Measurements from ENCODE around the gene NDNF.

Gene NDNF, protein sequence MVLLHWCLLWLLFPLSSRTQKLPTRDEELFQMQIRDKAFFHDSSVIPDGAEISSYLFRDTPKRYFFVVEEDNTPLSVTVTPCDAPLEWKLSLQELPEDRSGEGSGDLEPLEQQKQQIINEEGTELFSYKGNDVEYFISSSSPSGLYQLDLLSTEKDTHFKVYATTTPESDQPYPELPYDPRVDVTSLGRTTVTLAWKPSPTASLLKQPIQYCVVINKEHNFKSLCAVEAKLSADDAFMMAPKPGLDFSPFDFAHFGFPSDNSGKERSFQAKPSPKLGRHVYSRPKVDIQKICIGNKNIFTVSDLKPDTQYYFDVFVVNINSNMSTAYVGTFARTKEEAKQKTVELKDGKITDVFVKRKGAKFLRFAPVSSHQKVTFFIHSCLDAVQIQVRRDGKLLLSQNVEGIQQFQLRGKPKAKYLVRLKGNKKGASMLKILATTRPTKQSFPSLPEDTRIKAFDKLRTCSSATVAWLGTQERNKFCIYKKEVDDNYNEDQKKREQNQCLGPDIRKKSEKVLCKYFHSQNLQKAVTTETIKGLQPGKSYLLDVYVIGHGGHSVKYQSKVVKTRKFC

DNA sequence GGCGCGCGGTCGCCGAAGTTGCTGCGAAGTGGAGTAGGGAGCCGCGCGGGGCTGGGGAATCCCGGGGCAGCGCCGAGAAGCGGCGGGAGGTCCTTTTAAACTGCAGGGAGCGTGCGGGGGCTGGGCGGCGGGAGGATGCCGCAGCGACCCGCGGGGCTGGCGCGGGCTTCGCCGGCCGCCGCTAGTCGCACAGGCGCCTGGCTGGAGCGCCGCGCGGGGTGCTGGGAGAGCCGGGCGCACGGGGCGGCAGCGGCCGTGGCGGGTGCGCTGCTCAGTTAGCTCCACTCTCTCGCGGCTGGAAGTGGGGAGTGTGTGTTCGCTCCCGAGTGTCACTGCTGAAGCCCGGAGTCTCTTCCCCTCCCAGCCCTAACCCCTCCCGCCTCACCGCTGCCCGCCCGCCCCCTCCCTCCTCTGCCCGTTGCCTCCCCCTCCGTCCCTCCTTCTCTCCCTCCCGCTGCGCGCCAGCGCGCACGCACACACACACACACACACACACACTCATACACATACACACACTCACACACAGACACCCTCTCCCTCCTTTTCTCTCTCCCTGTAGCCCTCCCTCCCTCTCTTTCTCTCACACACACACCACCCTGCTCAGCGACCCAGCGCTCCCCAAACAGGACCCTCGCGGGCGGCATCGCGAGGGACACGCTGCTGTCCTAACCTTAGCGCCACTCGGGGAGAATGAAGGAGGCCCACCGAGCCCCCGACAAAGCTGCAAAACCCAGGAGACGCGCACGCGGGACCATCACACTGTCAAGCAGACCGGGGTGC, at the start of gene NDNF:
Gene NDNF, minus strand, starts transcription at position 312 of the 780 bp plus-strand sequence. CDS start 26,698 bp downstream, outside the sequence.
- no peak for DNase-seq (ENCODE audit: low read depth)

DNA sequence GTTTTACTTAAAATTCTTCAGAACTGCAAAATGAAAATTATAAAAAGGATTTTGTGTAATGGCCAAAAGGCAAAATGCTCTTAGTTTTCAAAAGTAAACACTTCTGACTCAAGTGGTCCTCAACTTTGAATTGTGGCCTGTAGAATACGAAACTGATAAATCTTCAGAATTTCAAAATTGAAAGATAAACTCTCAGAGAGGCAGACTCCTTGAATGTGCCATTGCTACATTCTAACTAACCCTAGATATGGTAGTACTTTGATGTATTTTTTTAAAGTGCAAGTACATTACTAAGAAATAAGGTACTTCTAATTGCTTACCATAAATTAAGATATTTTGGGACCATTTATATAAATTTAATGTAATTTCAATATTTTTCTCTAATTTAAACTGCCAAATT, 47.4 kb upstream of the NDNF start:
- no peak for DNase-seq (ENCODE audit: low read depth)

DNA sequence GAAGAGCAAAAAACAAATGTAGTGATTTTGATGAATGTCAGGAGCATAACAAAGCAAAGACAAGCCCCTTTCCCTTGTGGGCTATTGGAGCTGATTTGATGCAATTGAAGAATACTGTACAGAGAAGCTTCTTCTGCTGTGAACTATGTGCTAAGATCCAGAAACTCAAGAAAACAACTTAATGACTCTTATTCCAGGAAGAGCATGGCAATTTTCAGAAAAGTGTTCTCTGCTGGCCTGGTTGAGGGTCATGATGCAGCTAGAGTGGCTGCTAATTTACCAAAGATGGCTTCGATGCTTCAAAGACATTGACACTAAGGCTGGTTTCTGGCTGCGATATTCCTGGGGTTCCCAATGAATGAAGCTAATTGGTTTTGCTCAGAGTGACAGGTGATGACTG, 46.0 kb upstream of the NDNF start:
- no peak for DNase-seq (ENCODE audit: low read depth)

DNA sequence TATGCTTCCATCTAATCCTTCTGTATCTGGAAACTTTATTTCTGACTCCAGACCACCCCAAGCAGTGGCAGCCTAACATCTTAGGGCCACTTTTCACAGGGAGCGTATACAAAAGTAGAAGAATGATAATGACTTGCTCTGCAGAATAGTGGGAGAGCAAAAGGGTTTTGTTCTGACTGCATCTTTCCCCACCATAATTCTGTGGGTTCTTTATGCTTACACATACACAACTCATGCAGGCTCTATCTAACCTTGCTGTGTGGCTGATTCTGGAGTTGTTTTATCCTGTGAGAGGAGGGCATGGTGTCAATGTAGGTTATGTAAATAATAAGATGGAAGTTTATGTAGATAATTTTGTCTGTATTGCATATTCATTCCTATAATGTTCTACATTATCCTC, 42.4 kb upstream of the NDNF start:
- no peak for DNase-seq (ENCODE audit: low read depth)

DNA sequence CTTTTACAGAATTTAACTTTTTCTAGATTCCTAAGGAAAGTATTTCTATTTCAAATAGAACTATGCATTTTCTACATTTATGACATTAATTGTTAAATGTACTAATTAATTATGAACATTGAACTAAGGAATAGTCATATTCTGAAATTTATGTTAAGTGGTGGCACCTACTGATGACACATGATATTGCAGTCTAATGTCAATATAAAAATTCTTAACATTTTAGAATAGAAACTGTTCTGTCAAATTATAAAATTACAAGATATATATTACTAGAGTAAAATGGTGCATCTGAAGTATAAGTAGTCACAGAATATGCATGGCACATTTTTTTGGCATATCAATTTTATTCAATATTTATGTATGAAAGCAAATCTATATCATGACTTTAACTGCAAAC, 40.2 kb upstream of the NDNF start:
- no peak for DNase-seq (ENCODE audit: low read depth)

DNA sequence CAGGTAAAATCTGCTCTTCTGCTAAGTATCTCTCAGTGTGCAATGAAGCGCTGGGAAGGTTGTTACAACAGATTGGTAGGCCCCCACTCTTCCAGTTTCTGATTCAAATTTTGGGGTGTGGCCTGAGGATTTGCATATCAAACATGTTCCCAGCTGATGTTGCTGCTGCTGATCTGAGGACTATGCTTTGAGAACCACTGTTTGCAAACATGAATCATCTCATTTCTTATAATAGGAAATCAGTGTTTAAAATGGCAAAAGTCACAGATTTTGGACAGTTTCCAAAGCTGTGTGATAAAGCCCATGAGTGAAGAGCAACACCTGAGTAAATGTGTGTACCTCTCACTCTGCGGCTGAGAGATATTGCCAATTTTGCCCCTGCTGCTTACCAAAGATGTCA, 36.2 kb upstream of the NDNF start:
- no peak for DNase-seq (ENCODE audit: low read depth)

DNA sequence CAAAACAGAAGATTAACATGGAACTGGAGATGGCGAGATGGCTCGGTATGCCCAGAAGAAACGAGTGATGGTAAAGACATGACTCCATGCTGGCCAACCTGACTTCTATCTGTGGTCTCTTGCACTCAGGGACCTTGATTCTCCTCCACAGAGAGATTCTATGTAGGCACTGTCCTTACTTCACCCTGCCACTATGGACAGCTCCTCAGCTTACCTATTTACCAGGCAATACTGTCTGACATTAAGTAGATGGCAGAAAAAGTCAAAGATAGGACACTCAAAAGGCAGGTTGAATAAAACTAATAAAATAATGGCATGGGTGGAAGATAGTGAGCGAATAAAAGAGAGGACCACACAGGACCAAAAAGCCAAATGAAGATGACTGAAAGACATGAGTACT, 35.2 kb upstream of the NDNF start:
- DNase-seq (ENCODE audit: low read depth) = no peak

DNA sequence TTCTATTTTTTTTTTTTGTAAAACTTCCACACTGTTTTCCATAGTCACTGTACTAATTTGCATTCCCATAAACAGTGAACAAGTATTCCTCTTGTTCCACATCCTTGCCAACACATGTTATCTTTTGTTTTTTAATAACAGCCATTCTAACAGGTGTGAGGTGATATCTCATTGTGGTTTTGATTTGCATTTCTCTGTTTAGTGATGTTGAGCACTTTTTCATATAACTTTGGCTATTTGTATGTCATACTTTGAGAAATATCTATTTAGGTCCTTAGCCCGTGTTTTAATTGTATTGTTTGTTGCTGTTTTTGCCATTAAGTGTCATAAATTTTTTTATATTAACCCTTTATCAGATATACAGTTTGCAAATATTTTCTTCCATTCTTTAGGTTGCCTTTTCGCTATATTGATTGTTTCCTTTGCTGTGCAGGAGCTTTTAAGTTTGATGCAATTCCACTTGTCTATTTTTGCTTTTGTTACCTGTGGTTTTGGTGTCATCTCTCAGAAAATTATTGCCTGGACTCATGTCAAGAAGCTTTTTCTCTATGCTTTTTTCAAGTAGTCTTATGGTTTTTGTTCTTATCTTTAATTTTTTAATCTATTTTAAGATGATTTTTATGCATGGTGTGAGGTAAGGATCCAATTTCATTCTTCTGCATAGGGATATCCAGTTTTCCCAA, 27.9 kb upstream of the NDNF start:
- DNase-seq (ENCODE audit: low read depth) = no peak

DNA sequence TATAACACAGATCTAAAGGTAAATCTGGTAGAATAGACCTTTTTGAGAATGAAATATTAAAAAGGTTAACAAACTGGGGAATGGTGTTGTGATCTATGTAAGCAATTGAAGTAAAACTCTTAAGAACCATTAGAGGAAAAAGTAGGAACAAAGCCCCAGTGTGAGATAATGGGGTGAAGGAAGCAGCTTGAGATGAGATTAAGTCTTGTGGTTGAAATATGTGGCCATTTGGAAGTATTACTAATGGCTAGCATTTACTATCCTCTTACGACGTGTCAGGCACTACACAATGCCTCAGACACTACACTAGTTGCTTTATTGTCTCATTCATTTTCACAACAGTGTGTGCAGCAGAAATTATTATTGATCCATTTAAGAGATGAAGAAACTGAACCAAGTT, 25.9 kb upstream of the NDNF start:
- no peak for DNase-seq (ENCODE audit: low read depth)

DNA sequence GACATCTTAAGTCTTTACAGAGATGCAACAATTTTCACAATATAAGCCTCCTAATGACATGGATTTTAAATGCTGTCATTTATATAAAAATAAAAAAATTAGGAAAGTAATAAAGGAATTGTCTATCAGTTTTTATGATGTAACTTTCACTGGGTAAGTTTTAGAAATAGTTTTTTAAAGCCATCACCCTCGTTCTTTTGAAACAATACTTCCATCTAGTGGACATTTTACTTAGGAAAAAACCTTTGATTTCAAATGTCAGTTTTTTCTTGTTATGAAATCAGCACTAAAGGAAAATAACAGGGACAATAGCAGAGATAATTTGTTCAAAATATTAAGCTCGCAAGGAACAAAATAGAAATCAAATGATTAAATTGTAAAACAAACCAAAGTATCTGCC, 24.3 kb upstream of the NDNF start:
- peak; percentile 14 for DNase-seq (ENCODE audit: low read depth)

DNA sequence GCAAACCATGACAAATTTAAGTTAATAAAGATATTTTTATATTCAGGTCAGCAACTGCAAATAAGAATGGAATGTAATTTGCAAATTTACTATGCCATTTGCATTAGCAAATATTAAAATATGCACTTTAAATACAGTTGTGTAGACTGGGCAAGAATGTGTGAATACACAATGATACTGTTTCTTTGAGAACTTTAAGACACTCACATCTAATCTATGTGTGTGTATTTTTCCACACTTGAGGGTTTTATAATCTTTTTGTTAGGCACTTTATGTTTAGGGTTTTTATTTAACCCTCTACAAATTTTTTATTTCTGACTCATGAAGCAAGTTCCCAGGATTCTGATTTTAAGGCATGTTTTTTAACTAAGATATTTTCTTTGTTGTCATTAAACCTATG, 23.9 kb upstream of the NDNF start:
- DNase-seq (ENCODE audit: low read depth) = no peak

DNA sequence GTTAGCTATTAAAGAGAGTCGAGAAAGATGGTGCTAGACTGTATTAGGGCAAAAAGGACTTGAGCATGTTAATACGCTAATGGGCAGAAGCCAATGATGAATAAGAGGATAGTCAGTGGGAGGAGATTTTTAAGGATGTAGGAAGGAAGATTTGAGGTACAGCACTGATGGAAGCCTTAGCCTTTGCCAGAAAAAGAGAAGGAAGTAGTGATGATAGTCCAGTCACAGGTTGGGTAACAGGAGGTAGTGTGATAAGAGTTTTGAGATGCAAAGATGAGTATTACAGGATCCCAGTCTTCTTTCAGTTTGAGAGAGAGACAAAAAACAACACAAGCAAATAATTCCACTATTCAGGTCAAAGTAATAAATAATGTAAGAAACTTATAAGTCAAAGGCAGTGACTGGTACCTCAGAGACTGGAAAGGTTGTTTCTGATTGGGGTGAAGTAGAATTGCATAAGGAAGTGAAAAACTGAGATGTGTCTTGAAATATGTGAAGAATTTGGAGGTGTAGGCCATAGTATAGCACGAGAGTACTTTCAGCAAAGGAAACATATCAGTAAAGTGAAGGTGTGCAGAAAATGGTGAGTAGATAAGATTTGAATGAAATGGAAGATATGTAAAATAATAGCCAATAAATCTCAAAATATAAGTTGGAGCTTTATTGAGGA, 22.1 kb upstream of the NDNF start:
- no peak for DNase-seq (ENCODE audit: low read depth)

DNA sequence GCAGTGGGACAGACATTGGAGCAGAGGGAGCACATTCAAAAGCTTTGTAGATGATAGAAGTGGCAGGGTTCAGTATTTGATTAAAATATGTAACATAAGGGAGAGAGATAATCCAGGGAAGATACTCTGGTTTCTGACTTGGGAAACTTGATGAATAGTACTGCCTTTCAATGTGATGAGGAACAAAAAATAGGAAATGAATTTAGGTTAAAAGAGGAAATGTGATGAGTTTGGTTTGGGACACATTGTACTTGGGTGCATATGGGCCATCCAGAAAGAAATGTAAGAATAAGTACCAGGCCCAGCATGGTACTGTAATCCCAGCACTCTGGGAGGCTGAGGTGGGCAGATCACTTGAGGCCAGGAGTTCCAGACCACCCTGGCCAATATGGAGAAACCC, 20.9 kb upstream of the NDNF start:
- DNase-seq (ENCODE audit: low read depth) = no peak

DNA sequence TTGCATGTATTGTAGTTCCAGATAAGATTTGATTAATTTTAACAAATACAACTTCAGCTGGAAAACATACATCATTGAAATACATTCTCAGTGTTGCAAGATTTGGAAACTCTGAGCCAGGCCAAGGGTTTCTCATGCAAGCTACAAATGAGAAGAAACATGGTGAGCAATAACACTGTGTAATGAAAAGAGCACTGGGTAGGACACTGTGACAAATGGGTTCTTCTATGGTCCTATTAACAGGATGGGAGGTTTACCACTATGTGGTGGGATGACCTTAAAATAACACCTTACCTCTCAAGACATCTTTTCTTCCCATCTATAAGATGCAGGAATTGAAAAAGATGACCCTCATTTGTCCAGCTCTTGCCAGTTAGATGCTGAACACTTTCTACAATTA, 19.6 kb upstream of the NDNF start:
- no peak for DNase-seq (ENCODE audit: low read depth)

DNA sequence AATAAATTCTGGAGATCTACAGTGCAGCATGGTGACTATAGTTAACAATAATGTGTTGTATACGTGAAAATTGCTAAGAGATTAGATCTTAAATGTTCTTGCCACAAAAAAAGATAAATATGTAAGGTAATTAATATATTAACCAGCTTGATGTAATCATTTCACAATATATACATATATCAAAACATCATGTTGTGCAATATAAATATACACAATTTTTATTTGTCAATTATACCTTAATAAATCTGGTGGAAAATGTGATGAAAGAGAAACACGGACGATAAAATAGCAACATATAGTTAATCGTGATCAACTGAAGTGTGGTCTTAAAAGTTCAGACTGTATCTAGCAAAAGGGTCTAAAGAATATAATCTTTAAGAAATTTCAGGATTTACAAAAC, 16.5 kb upstream of the NDNF start:
- DNase-seq (ENCODE audit: low read depth) = no peak

DNA sequence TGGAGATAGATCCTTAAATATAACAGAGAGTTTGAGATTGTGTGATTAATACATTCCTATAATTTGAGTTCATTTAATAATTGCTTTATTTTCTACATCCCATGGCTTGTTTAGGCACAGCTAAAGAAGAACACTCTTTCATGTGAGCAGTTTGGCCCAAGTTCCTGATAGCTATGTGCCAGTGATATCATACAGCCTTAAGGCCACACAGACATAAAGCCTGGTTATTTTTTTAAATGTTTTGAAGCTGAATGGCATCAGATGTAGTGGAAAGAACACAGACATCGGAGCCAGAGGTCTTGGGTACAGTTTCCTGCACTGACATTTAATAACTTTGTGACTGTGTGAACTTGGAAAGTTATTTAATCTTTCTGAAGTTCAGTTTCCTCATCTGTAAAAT, 7.0 kb upstream of the NDNF start:
- DNase-seq (ENCODE audit: low read depth) = no peak

DNA sequence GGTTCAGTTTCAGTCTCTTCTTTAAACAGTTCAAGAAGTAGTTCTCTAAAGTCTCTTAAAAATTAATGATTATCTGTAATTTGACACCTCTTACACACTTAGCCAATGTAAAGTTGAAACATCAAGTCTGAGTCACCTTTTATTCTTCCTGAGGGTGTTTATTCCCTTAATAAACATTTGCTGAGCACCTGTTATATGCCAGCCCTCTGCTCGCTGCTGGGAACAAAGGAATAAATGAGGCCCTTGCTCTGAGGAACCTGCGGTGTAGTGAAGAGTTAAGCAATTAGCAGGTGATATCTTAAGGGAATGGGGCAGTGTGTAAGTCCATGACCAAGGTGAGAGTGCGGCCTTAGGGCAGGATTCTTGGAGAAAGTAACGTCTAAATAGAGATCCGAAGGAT, 5.2 kb upstream of the NDNF start:
- no peak for DNase-seq (ENCODE audit: low read depth)

DNA sequence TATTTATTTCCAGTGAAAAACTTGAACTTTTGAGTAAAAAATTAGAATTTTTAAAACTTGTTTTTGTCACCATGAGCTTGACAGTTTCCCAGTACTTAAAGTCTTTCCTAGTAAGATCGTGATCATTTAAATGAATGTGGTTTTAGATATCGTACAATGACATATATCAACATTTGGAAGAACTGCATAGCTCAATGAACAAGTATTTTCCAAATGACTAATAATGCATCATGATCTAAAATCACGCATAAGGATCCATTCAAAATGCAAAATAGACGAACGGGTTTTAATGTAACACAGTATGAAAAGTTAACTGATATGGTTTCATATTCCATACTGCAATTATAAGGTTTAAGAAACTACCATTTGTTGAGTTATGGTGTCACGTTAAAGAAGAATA, 4.1 kb upstream of the NDNF start:
- no peak for DNase-seq (ENCODE audit: low read depth)

DNA sequence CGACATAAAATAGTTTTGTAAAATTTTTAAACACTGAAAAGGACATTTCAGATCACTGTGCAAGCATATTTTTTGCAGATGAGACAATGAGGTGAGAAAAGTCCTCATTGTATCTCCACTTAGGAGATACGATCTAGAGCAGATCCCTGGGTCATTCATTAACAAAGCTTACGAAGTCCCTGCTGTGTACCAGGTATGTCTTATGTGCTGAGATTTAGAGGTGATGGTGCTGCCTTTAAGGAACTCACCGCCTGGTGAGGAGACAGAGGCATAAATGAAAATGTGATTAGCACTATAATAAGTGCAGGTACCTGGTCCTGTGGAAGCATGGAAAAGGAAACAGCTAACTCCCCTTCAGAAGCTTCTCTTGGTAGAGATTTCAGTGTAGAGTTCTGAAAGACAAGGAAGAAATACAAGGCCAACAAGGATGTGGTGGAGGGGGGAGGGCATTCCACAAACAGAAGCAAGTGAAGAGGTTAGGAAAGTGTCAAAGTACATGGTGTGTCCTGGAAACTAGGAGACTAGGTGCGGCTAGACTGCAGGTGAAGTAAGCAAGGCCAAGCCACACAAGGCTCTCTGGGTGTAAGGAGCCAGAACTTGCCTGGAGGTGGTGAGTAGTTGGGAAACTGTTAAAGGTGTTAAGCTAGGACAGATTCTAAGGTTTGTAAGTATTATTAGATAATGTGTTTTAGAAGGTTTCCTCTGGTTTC, 1.5 kb upstream of the NDNF start:
- DNase-seq (ENCODE audit: low read depth) = no peak

DNA sequence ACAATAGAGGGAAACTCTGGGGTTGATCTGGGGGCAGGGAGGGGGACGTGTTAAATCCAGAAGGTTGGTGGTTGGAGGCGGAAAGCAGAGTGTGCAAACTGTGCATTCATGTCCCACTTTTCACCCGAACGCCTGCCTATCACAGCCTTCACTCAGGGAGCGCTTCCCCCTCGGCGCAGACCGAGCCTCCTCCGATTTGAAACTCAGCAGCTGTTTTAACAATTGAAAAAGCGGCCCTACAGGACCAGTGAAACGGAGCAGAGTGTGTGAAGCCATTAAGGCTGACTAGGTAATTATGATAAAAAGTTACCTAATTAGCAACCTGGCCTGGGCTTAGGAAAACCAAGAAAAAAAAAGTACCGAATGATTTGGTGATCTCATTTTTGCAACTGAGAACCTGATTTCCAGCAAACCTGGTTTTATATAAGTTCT, 685 bp upstream of the NDNF start:
- DNase-seq (ENCODE audit: low read depth) = no peak

DNA sequence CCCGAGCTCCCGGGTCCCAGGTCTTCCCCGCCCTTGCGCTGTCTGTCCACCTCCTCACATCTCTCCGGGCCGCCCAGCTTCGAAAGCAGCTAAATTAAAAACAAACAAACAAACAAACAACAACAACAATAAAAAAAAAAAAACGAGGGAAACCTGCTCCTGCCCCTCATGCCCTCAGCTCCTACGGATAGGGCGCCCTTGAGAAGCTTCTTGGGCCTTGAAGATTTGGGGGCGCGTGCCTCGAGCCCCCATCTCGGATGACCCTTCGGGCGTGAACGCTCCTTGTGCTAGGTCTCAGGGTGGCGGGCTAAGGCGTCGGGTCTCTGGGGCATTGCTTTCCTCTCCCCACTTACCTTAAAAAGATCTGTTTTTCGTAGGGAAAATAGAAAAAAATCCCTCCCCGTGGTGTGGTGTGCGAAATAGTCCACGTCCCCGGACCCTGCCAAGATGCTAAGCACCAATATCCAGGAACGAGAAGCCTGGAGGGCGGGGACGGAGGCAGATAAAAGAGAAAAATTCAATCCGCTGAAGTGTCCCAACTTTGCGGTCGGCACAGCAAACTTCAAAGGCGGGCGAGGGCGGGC, 603 bp downstream of the NDNF start:
- no peak for DNase-seq (ENCODE audit: low read depth)
